WI38 (cell line): ENCODE data around the gene RBP5.

Experiments used
- H3K4me3 ChIP-seq: 2 replicates; pipeline ENCODE4 v1.5.1; 2011; ENCODE audit warnings: low read depth, mild to moderate bottlenecking, control low read depth, low read length
- TF ChIP-seq, protein P1 (sequence below): IDR thresholded peaks from 2 replicates; pipeline ENCODE4 v1.5.1; 2012; ENCODE audit warnings: low read depth, mild to moderate bottlenecking, control low read depth, low read length

The RBP5 gene

DNA sequence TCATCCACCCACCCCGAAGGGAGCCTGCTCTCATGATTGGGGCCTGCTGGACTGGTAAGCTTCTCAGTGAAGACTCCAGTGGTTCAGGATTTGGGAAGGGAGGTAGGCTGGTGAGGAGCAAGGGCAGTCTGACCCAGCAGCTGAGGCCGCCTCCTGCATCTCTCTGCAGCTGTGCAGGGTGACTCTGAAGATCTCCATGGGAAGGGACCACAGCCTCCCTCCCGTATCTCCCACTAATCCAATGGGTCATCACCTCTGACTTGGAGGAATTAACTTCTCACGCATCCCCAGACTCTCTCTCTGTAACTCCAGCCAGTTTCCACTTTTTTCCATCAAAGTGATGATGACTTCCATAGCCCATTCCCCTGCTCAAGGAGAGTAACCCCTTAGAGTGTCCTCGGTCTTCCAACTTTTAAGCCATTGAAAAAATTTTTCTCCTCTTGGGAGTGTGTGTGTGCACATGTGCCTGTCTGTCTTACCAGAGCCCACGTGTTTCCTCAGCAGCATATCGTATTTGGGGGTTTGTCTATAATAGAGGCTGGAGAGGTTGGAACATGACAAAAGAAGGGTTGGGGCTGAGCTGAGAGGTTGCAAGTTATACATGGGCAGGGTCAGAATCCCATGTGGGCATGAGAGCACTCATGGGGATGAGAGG, 12.8 kb upstream of the RBP5 start:
- TF ChIP-seq, protein P1, sequence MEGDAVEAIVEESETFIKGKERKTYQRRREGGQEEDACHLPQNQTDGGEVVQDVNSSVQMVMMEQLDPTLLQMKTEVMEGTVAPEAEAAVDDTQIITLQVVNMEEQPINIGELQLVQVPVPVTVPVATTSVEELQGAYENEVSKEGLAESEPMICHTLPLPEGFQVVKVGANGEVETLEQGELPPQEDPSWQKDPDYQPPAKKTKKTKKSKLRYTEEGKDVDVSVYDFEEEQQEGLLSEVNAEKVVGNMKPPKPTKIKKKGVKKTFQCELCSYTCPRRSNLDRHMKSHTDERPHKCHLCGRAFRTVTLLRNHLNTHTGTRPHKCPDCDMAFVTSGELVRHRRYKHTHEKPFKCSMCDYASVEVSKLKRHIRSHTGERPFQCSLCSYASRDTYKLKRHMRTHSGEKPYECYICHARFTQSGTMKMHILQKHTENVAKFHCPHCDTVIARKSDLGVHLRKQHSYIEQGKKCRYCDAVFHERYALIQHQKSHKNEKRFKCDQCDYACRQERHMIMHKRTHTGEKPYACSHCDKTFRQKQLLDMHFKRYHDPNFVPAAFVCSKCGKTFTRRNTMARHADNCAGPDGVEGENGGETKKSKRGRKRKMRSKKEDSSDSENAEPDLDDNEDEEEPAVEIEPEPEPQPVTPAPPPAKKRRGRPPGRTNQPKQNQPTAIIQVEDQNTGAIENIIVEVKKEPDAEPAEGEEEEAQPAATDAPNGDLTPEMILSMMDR, result no peak
- H3K4me3 ChIP-seq, result no peak overlapping the region

DNA sequence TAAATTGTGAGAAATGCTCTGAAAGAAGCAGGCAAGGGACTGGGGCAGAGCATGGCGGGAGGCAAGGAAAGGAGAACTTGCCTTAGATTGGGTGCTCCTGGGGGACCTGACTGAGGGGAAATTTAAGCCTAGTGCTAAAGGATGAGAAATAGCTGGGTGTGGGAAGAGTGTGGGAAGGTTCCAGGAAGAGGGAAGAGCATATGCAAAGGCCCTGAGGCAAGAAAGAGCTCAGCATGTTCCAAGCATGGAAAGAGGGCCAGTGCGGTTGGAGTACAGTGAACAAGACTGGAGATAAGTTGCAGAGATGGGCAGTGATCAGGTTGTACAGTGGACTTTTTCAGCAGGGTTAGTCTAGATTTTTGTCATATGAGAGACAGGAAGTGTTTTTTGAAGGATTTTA, 10.5 kb upstream of the RBP5 start:
- H3K4me3 ChIP-seq, result no peak overlapping the region
- TF ChIP-seq, protein P1, result no peak

DNA sequence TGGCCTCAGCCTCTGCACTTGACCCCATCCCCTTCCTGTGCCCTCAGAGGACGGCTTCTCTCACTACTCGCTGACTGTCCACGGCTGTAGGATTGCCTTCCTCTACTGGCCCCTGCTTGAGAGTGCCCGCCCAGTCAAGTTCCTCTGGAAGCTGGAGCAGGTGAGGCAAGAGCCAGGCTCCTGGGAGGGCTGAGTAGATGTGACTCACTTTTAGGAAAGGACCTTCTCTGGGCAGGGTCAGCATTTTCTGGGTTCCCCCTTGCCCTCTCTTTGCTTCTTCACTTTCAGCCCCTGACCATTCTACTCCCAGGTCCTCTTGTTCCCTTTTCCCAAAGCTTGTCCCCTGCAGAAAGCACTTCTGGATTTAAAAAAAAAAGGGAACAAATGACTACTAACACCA, 9.2 kb upstream of the RBP5 start:
- TF ChIP-seq, protein P1, result no peak
- H3K4me3 ChIP-seq, result no peak overlapping the region

DNA sequence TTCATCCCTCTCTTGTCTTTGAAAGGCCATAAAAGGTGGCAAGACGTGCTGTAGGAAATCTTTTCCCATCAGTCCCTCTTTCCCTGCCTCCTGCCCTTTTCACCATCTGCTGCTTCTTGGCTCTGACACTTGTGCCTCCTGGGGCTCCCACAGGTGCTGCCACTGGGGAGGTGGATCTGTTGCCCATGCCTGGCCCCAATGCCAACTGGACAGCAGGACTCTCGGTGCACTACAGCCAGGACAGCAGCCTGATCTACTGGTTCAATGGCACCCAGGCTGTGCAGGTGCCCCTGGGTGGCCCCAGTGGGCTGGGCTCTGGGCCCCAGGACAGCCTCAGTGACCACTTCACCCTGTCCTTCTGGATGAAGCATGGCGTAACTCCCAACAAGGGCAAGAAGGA, 8.0 kb upstream of the RBP5 start:
- TF ChIP-seq, protein P1, result no peak
- no peak overlapping the region for H3K4me3 ChIP-seq

DNA sequence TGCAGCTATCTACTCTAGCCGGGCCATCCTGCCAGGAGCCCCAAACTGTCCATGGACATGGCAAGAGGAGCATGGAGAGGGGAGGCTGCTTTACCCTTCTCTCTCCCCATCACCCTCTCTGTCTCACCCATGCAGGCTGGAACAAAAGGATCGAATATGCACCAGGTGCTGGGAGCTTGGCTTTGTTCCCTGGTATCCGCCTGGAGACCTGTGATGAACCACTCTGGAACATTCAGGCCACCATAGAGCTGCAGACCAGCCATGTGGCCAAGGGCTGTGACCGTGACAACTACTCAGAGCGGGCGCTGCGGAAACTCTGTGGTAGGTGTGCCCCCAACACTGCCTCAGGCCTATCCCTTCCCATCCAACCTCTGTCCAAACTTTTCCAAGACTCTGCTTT, 7.4 kb upstream of the RBP5 start:
- TF ChIP-seq, protein P1, result no peak

DNA sequence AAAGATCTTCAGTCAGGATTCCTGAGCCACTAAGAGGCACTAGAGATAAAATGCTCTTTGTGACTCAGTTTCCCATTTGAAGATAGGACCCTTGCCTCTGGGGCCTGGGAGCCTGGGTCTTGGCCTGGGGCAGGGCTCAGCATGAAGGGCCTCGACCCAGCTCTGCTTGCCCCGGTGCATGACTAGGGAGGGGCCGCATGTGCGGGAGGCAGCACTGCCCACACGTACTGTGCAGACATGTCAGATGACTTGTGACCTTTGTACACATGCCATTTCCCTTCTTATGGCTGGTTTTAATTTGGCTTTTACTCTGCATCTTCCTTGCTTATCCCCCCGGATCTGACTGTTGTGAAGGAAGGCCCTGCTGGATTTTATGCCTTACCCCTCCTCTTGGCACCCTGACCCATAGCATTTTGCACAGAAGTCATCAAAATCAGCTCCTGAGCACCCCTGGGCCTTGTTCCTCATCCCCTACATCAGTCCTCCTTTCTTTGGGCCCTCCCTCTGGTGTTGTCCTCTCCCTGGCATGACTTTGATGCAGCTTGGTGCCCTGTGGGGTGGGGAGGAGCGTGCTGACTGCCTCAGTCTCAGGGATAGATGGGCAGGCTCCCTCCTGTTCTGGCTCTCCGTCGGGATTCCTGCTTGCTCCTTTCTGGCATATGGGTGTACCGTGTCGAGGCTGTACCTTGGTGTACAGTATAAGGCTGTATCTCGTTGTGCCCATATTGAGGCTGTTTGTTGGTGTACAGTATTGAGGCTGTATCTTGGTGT, 5.9 kb upstream of the RBP5 start:
- no peak overlapping the region for H3K4me3 ChIP-seq
- TF ChIP-seq, protein P1, result no peak

More for the DNA sequence above, 7.4 kb upstream of the RBP5 start:
- H3K4me3 ChIP-seq, result no peak overlapping the region

DNA sequence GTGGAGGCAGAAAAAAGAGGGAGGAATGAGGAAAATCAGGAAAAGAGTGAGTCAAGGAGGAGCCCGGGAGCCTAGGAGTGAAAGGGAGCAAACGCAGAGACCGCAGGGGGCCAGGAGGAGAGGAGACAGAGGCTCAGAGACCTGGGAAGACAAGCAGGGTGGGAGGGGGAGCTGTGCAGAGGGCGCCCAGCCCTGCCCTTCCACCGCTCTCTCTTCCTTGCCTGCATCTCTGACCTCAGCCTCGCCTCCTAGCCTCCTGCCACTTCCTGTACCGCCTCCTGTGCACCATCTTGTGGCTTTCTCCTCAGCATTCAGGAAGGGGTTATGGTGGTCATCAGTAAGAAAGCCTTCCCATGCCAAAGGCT, 2.8 kb upstream of the RBP5 start:
- H3K4me3 ChIP-seq, result peak overlapping the region; percentile 65
- TF ChIP-seq, protein P1, result no peak
